ENCODE results near the gene SEMA3F.

SEMA3F gene

DNA sequence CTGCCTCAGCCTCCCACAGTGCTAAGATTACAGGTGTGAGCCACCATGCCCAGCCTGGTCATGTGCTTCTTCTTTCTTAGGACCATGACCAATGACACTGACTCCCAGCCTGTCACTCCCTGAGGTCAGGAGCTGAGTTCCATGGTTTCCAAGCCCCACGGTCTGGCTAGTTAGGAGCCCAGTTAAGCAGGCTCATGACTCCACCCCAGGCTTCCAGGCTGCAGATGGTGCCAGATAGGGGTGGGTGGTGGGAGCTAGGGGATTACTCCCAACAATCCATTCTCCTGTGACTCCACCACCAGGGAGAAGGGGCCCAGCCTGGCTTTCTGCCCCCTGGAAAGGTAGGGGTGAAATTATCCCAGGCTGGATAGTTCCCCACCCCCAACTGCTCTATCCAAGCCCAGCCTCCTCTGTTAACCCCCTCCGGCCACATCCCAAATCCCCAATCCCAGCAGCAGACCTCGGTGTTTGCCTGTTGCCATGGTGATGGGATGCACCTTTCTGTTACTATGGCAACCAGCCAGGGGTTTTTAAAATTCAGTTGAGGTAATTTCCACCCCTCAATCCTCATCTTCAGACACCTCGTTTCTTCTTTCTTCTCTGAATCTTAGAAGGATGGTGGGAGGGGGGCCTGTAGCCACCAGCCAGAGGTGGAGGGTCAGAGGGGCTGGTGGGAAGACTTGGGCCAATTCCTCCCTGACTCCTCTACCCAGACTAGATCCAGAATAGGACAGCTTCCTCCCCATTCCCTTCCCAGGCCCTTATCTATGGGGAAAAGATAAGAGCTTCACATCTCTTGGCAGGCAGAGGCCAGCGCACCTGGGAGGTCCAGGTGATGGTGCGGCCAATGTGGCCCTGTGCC lies 22.5 kb upstream of the SEMA3F start:
- DNase-seq = no peak

- DNase-seq = no peak
Measured at GRCh38 chr3:50133283-50133615, 21.9 kb upstream of the SEMA3F start.

GRCh38 chr3:50134367-50134766 lies 20.8 kb upstream of the SEMA3F start:
- DNase-seq = no peak

GRCh38 chr3:50135964-50136363 lies 19.2 kb upstream of the SEMA3F start:
- DNase-seq = no peak

- no peak for DNase-seq
Measured at GRCh38 chr3:50136714-50137405, 18.3 kb upstream of the SEMA3F start.

- no peak for DNase-seq
Measured at GRCh38 chr3:50137531-50137930, 17.6 kb upstream of the SEMA3F start.

GRCh38 chr3:50138266-50139200 lies 16.6 kb upstream of the SEMA3F start:
- DNase-seq = no peak

DNA sequence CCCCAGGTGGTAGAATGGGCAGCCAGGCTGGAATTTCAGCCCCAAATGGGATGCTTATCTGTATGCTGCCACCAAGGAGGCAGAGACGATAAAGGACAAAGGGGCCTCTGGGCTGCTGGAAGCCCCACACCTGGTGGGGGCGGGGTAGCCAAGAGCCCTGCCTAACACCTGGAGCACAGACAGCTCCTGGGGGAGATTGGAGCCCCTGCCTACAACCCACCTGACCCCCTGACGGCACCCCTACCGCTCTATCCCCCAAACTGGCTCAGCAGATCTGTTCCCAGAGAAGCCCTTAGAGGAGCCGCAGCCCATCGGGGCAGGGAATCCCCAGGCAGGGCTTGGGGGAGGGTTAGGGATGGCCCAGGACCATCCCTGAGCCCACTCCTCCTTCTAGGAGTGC lies 15.8 kb upstream of the SEMA3F start:
- DNase-seq = no peak

GRCh38 chr3:50139718-50140423 lies 15.3 kb upstream of the SEMA3F start:
- DNase-seq = no peak

- DNase-seq = no peak
Measured at GRCh38 chr3:50140990-50141389, 14.1 kb upstream of the SEMA3F start.

- no peak for DNase-seq
Measured at GRCh38 chr3:50146316-50146901, 8.7 kb upstream of the SEMA3F start.

GRCh38 chr3:50147016-50147415 lies 8.1 kb upstream of the SEMA3F start:
- DNase-seq = no peak

GRCh38 chr3:50147447-50147846 lies 7.7 kb upstream of the SEMA3F start:
- no peak for DNase-seq

GRCh38 chr3:50147861-50148260 lies 7.3 kb upstream of the SEMA3F start:
- no peak for DNase-seq

DNA sequence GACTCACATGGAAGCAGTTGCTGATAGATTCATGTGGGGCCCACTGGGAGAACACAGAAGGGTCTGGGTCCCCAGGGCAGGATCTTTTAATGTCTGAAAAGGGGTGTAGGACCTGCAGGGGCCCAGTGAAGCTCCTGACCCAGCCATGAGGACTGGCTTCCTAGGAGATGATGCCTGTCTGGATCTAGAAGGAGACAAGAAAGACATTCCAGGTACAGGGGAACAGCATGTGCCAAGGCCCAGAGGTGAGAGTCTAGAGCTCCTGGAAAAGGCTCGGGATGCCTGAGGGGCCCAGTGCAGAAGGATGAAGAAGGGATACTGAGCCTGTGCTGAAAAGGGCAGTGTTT lies 4.7 kb upstream of the SEMA3F start:
- DNase-seq = no peak

DNA sequence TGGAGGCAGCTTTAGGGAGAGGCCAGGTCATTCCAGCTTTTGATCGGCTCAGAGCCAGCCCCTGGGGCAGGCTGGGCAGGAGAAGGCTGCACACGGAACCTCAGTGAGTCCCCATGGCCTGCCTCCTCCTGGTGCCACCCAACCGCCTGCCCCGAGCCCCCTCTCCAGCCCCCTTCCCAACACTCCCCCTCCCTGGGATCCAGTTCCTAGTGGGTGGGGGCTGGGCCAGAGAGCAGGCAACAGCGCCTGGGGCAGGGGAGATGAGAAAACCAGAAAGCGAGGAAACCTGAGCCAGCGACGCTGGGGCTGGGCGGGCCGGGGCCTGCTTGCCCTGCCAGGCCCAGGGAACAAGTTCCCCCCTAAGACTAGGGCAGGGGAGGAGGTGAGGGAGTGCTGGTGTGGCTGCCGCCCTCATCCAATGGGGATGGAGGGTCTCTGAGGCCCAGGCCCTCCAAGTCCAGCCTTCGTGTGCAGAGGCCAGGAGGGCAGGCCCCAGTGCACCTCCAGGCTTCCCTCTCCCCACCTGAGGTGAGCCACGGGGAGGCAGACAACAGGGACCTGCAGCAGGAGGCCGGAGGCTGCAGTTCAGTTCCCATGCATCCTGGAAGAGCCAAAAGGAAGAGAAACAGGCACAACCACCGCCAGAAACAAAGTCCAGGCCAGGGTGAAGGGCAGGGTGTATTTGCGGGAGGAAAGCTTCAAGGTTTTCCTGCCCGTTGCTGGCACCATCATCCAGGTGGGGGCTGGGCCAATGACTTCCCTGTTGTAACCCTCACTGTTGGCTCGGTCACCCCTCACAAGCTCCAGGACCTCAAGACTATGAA lies 4.0 kb upstream of the SEMA3F start:
- no peak for DNase-seq

- no peak for DNase-seq
Measured at GRCh38 chr3:50151728-50152127, 3.4 kb upstream of the SEMA3F start.

DNA sequence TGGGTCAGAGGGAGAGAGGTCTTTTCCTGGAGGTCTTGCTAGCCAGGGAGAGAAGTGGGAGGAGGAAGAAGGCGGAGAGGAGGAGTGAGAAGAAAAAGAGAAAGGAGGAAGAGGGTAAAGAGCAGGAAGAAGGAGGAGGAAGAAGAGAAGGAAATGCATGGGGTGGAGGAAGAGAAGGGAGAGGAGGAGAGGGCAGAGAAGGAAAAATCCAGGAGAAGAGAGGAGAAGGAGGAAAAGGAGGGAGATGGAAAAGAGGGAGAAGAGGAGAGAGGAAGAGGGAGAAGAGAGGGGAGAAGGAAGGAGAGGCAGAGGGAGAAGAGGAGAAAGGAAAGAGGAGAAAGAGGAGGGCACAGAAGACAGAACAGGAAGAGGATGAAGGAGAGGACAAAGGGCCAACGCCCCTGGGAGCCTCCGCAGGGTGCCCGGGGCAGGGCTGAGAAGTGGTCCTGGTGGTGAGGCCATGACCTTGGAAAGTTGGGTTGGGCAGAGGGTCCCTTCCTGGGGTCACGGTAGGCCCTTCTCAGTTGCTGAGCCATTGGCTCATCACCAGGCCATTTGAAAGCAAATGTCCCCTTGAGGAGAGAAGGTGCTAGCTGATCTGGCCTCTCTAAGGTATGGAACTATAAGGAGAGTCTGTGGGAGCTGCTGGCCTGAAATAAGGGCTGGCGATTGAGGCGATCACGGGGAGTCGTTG lies 1.2 kb upstream of the SEMA3F start:
- no peak for DNase-seq

- DNase-seq = no peak
Measured at GRCh38 chr3:50154476-50154839, 666 bp upstream of the SEMA3F start.

DNA sequence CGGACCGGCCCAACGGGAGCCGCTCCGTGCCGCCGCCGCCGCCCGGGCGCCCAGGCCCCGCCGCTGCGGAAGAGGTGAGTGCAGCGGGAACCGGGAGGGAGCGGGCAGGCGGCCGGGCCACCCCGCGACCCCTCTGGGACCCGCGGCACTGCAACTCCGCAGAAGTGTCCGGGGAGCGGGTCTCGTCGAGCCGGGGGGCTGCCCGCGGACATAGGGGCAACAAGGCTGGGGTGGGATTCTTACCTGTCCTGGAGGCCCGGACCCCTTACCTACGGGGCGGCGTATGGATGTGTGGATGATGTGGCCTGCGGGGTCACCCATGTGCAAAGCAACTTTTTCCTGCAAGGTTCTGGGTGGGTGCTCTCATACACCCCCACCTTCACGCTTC lies 361 bp downstream of the SEMA3F start:
- DNase-seq = no peak

- DNase-seq = no peak
Measured at GRCh38 chr3:50155891-50156290, 767 bp downstream of the SEMA3F start.
